H9 (cell line): ENCODE data around the gene CCDC59. TPM values are rescaled to one million over a fixed set of nuclear protein-coding genes. Genes with fewer than 3 reads are reported as not detected.

ENCODE experiments used
- DNase-seq: peaks from one replicate; pipeline ENCODE4 v3.0.0-alpha.2; 2017
- H2AFZ ChIP-seq: one replicate; pipeline ENCODE4 v1.6.1; 2013; ENCODE audit warnings: mild to moderate bottlenecking, low read length, control low read depth, moderate library complexity
- H2AK5ac ChIP-seq: 2 replicates; pipeline ENCODE4 v1.6.1; 2013; ENCODE audit warnings: low read length, control low read depth, mixed read lengths; ENCODE audit not compliant: insufficient read length
- H2BK120ac ChIP-seq: one replicate; pipeline ENCODE4 v1.6.1; 2013; ENCODE audit warnings: low read depth, mild to moderate bottlenecking, low read length, control low read depth, inconsistent platforms; ENCODE audit not compliant: poor library complexity, severe bottlenecking
- H2BK12ac ChIP-seq: 2 replicates; pipeline ENCODE4 v1.6.1; 2013; ENCODE audit warnings: low read length, control low read depth, mixed read lengths, low read depth; ENCODE audit not compliant: insufficient read length
- H2BK15ac ChIP-seq: 2 replicates; pipeline ENCODE4 v1.6.1; 2013; ENCODE audit warnings: low read depth, low read length, control low read depth
- H2BK20ac ChIP-seq: one replicate; pipeline ENCODE4 v1.6.1; 2013; ENCODE audit warnings: low read depth, mild to moderate bottlenecking, low read length, control low read depth, inconsistent platforms; ENCODE audit not compliant: poor library complexity, severe bottlenecking
- H2BK5ac ChIP-seq: 2 replicates; pipeline ENCODE4 v1.6.1; 2013; ENCODE audit warnings: low read length, control low read depth, mixed read lengths; ENCODE audit not compliant: insufficient read length
- H3K14ac ChIP-seq: 2 replicates; pipeline ENCODE4 v1.6.1; 2013; ENCODE audit warnings: low read length, control low read depth; ENCODE audit not compliant: insufficient read depth
- H3K18ac ChIP-seq: 2 replicates; pipeline ENCODE4 v1.6.1; 2013; ENCODE audit warnings: low read depth, mild to moderate bottlenecking, mixed read lengths, low read length, control low read depth; ENCODE audit not compliant: insufficient read length
- H3K23ac ChIP-seq: 2 replicates; pipeline ENCODE4 v1.6.1; 2013; ENCODE audit warnings: low read length, control low read depth, mixed read lengths, low read depth; ENCODE audit not compliant: insufficient read length
- H3K23me2 ChIP-seq: 2 replicates; pipeline ENCODE4 v1.6.1; 2013; ENCODE audit warnings: low read depth, mild to moderate bottlenecking, mixed read lengths, low read length, control low read depth; ENCODE audit not compliant: insufficient read length, poor library complexity, severe bottlenecking
- H3K27ac ChIP-seq: 2 replicates; pipeline ENCODE4 v1.5.1; 2013; ENCODE audit warnings: low read length, control low read depth, mixed read lengths, low read depth; ENCODE audit not compliant: insufficient read length
- H3K27me3 ChIP-seq: 2 replicates; pipeline ENCODE4 v1.6.1; 2013; ENCODE audit warnings: low read length, control low read depth, inconsistent platforms; ENCODE audit not compliant: insufficient read depth
- H3K4ac ChIP-seq: 2 replicates; pipeline ENCODE4 v1.6.1; 2013; ENCODE audit warnings: low read depth, mild to moderate bottlenecking, control low read depth, inconsistent platforms, low read length, moderate library complexity
- H3K4me1 ChIP-seq: 2 replicates; pipeline ENCODE4 v1.6.1; 2013; ENCODE audit warnings: low read length, control low read depth, inconsistent platforms; ENCODE audit not compliant: insufficient read depth
- H3K4me2 ChIP-seq: 2 replicates; pipeline ENCODE4 v1.6.1; 2013; ENCODE audit warnings: low read length, control low read depth, mixed read lengths; ENCODE audit not compliant: insufficient read length, insufficient read depth
- H3K56ac ChIP-seq: 2 replicates; pipeline ENCODE4 v1.6.1; 2013; ENCODE audit warnings: low read depth, mild to moderate bottlenecking, mixed read lengths, low read length, control low read depth; ENCODE audit not compliant: insufficient read length
- H3K79me1 ChIP-seq: 2 replicates; pipeline ENCODE4 v1.6.1; 2013; ENCODE audit warnings: low read depth, mild to moderate bottlenecking, moderate library complexity, low read length, control low read depth, inconsistent platforms; ENCODE audit not compliant: insufficient read depth, poor library complexity, severe bottlenecking
- H3K79me2 ChIP-seq: 2 replicates; pipeline ENCODE4 v1.6.1; 2013; ENCODE audit warnings: low read length, control low read depth, inconsistent platforms; ENCODE audit not compliant: insufficient read depth
- H3K9ac ChIP-seq: 2 replicates; pipeline ENCODE4 v1.6.1; 2013; ENCODE audit warnings: low read length, control low read depth, mixed read lengths; ENCODE audit not compliant: insufficient read length; ENCODE audit errors: extremely low read depth
- H3K9me3 ChIP-seq: one replicate; pipeline ENCODE4 v1.6.1; 2013; ENCODE audit warnings: low read depth, low read length, inconsistent platforms; ENCODE audit not compliant: control insufficient read depth
- H3T11ph ChIP-seq: one replicate; pipeline ENCODE4 v1.6.1; 2013; ENCODE audit warnings: mild to moderate bottlenecking, low read length, control low read depth, inconsistent platforms
- H4K20me1 ChIP-seq: one replicate; pipeline ENCODE4 v1.6.1; 2013; ENCODE audit not compliant: control insufficient read depth, insufficient read length, insufficient read depth
- H4K5ac ChIP-seq: 2 replicates; pipeline ENCODE4 v1.6.1; 2013; ENCODE audit warnings: low read depth, mild to moderate bottlenecking, mixed read lengths, low read length, control low read depth; ENCODE audit not compliant: insufficient read length
- H4K8ac ChIP-seq: replicated peaks from 2 replicates; pipeline ENCODE4 v1.6.1; 2013; ENCODE audit warnings: low read length, control low read depth, mixed read lengths, low read depth; ENCODE audit not compliant: insufficient read length
- H4K91ac ChIP-seq: 2 replicates; pipeline ENCODE4 v1.6.1; 2013; ENCODE audit warnings: low read depth, mild to moderate bottlenecking, moderate library complexity, mixed read lengths, low read length, control low read depth; ENCODE audit not compliant: insufficient read length
- H3K27ac Mint-ChIP-seq, 3 experiments: 2 replicates in 2 of 3; 3 replicates in 1 of 3; pipeline ENCODE4 v1.8.0; 2020 to 2021; ENCODE audit warnings: mixed read lengths in 3 of 3, mild to moderate bottlenecking in 1 of 3, moderate library complexity in 1 of 3
- H3K27me3 Mint-ChIP-seq: 2 replicates; pipeline ENCODE4 v1.8.0; 2021; ENCODE audit warnings: low read depth, mild to moderate bottlenecking, moderate library complexity, mixed read lengths
- H3K36me3 Mint-ChIP-seq, 3 experiments: 2 replicates in 2 of 3; 3 replicates in 1 of 3; pipeline ENCODE4 v1.8.0; 2020 to 2021; ENCODE audit warnings: low read depth in 3 of 3, mixed read lengths in 3 of 3; ENCODE audit not compliant: insufficient read depth in 1 of 3
- H3K4me1 Mint-ChIP-seq, 2 experiments: 2 replicates each; pipeline ENCODE4 v1.8.0; 2020; ENCODE audit warnings: mixed read lengths in 2 of 2
- H3K4me3 Mint-ChIP-seq, 2 experiments: 2 replicates in 1 of 2; 3 replicates in 1 of 2; pipeline ENCODE4 v1.8.0; 2020 to 2021; ENCODE audit warnings: mild to moderate bottlenecking in 2 of 2, mixed read lengths in 2 of 2, moderate library complexity in 1 of 2
- H3K9me3 Mint-ChIP-seq, 2 experiments: 2 replicates in 1 of 2; 3 replicates in 1 of 2; pipeline ENCODE4 v1.8.0; 2020; ENCODE audit warnings: mild to moderate bottlenecking in 2 of 2, mixed read lengths in 2 of 2, moderate library complexity in 1 of 2
- WGBS: extraction: QIAGEN DNeasy Blood & Tissue Kit; methylation state at CpG from one replicate; pipeline ENCODE4 v1.1.7; 2013; ENCODE audit warnings: missing lambda C conversion rate, low lambda C conversion rate, mixed read lengths; ENCODE audit not compliant: insufficient read length; ENCODE audit errors: extremely low coverage; 5-methylcytosine and 5-hydroxymethylcytosine counted together
- total RNA-seq: library from RNA; stranded (reverse); gene quantifications from 2 replicates; pipeline ENCODE4 v1.2.1, GENCODE V29; 2021
- TF ChIP-seq, protein P1 (sequence below): fragments of 200-600 bp; sonication (generic); conservative IDR thresholded peaks from 3 replicates; pipeline ENCODE4 v1.8.0; 2021; ENCODE audit warnings: antibody characterized with exemption, mild to moderate bottlenecking

Gene CCDC59
- total RNA-seq, 1 experiment from 2014 or later: 62.2 TPM

- Histone ChIP-seq H2BK12ac (no peak overlapping the region), H2BK120ac (no peak overlapping the region), H4K20me1 (no peaks in the 10 kb centered on the region), H4K8ac (no peak overlapping the region), H4K5ac (no peak overlapping the region), H3K79me1 (no peaks in the 10 kb centered on the region), H2BK5ac (no peak overlapping the region), H3K23me2 (no peaks in the 10 kb centered on the region), H3K79me2 (no peaks in the 10 kb centered on the region), H3T11ph (no peak overlapping the region), H3K27me3 (no peaks in the 10 kb centered on the region), H3K9ac (no peak overlapping the region), H2BK15ac (no peak overlapping the region), H3K18ac (no peak overlapping the region), H3K4me1 (peaks cover 4% of the 10 kb centered on the region; the same call in 1 of the 2 replicates), H2AK5ac (no peak overlapping the region), H3K4ac (no peak overlapping the region), H3K4me2 (no peak overlapping the region), H3K56ac (no peak overlapping the region), H4K91ac (no peak overlapping the region), H3K14ac (no peak overlapping the region), H3K27ac (no peak overlapping the region), H2AFZ (no peak overlapping the region), H3K9me3 (no peaks in the 10 kb centered on the region), H2BK20ac (no peak overlapping the region), H3K23ac (no peak overlapping the region)
- no peak overlapping the region for H3K27ac Mint-ChIP-seq
- no peaks in the 10 kb centered on the region for H3K27me3 Mint-ChIP-seq
- H3K9me3 Mint-ChIP-seq: no peaks in the 10 kb centered on the region; a peak in 1 of 5 replicates
- no peaks in the 10 kb centered on the region for H3K36me3 Mint-ChIP-seq
- DNase-seq: no peak
- WGBS: no CpG with 5 or more reads among the region's 1 CpG
- H3K4me3 Mint-ChIP-seq: no peak overlapping the region
- TF ChIP-seq, protein P1, sequence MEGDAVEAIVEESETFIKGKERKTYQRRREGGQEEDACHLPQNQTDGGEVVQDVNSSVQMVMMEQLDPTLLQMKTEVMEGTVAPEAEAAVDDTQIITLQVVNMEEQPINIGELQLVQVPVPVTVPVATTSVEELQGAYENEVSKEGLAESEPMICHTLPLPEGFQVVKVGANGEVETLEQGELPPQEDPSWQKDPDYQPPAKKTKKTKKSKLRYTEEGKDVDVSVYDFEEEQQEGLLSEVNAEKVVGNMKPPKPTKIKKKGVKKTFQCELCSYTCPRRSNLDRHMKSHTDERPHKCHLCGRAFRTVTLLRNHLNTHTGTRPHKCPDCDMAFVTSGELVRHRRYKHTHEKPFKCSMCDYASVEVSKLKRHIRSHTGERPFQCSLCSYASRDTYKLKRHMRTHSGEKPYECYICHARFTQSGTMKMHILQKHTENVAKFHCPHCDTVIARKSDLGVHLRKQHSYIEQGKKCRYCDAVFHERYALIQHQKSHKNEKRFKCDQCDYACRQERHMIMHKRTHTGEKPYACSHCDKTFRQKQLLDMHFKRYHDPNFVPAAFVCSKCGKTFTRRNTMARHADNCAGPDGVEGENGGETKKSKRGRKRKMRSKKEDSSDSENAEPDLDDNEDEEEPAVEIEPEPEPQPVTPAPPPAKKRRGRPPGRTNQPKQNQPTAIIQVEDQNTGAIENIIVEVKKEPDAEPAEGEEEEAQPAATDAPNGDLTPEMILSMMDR: no peak
- peaks cover 14 to 16% of the 10 kb centered on the region in 2 experiments for H3K4me1 Mint-ChIP-seq
Measured at GRCh38 chr12:82327861-82328260, 30.3 kb downstream of the CCDC59 start.
